Ovary (tissue), 9 donors: ENCODE data around the gene NECAB2. TPM values are rescaled to one million over a fixed set of nuclear protein-coding genes. Genes with fewer than 3 reads are reported as not detected.

Experiments
- DNase-seq, 5 donors: peaks; one replicate each; pipeline ENCODE4 v3.0.0-alpha.2; 2019 to 2020
- H3K27ac ChIP-seq, 2 donors: fragments of 200-600 bp; one replicate each; pipeline versions ENCODE4 v1.5.1 to v1.8.0; 2019 to 2022
- H3K27me3 ChIP-seq: fragments of 200-600 bp; one replicate; pipeline ENCODE4 v1.8.0; 2022
- H3K36me3 ChIP-seq: fragments of 200-600 bp; sonication (generic); one replicate; pipeline ENCODE4 v1.5.1; 2019
- H3K4me1 ChIP-seq: one replicate; pipeline ENCODE4 v1.8.1; 2013; ENCODE audit warnings: mild to moderate bottlenecking, moderate library complexity; ENCODE audit not compliant: insufficient read depth
- H3K4me3 ChIP-seq: fragments of 200-600 bp; sonication (generic); one replicate; pipeline ENCODE4 v1.5.1; 2017
- H3K9me3 ChIP-seq, 2 donors: fragments of 200-600 bp in 1 of 2; sonication (generic) in 1 of 2; one replicate each; pipeline versions ENCODE4 v1.5.1 to v1.8.1; 2013 to 2019; ENCODE audit warnings: mild to moderate bottlenecking in 1 of 2, moderate library complexity in 1 of 2
- EP300 ChIP-seq: sonication (generic); formaldehyde crosslinking; IDR thresholded peaks from one replicate; pipeline ENCODE4 v1.6.1; 2017; ENCODE audit warnings: antibody characterized with exemption
- POLR2A ChIP-seq: fragments of 450-650 bp; IDR thresholded peaks from one replicate; pipeline ENCODE4 v1.6.1; 2017; ENCODE audit warnings: antibody characterized with exemption, mild to moderate bottlenecking, moderate library complexity
- WGBS, 3 donors: extraction: QIAGEN DNeasy Blood & Tissue Kit in 1 of 3; methylation state at CpG; one replicate each; pipeline versions ENCODE4 v1.1.5 to v1.1.7; 2013 to 2017; 5-methylcytosine and 5-hydroxymethylcytosine counted together
- intact Hi-C, 4 donors: fragments of 100-400 bp; cut with DNase I; formaldehyde crosslinking; loops; one replicate each; pipeline versions ENCODE4 v1.11.0 to v1.15.1; 2022 to 2023
- polyA plus RNA-seq, 2 donors: library from polyadenylated mRNA; stranded (reverse); fragments of 200-250 nt in 1 of 2; fragments of 350-450 nt in 1 of 2; fragmentation: Illumina TruSeq in 1 of 2; extraction: RNeasy Lipid Tissue Mini Kit (QIAGEN cat#74804) in 1 of 2; gene quantifications; one replicate each; pipeline ENCODE4 v1.2.3, GENCODE V29; 2013 to 2014
- total RNA-seq, 7 donors: library from RNA; depleted of rRNA in 2 of 7; stranded (reverse); fragments of >200 nt in 2 of 7; fragmentation: NEBNext Ultra II Directional in 3 of 7; extraction: Animal tissue kit (Norgen Biotek cat#: 25700) in 3 of 7; gene quantifications; one replicate each; pipeline versions ENCODE4 v1.1.0 to v1.2.4, GENCODE V29; 2016 to 2023
- TF ChIP-seq, protein P1 (sequence below), 3 donors: fragments of 450-650 bp in 2 of 3; fragments of 200-600 bp in 1 of 3; IDR thresholded peaks; one replicate each; pipeline versions ENCODE4 v1.5.1 to v1.8.0; 2016 to 2022; ENCODE audit warnings: antibody characterized with exemption in 3 of 3, mild to moderate bottlenecking in 1 of 3
- donor health status: DM: no; HTN: no; CAD: no; lungs with moderate emphysema.
- donor health status: DM: no; HTN: no; CAD: no.
- donor health status: Bipolar disorder and iron deficiency.
- donor health status: DM: yes; HTN: yes; CAD: no.
- donor health status: DM: no; HTN: no; CAD: no.
- donor health status: DM: yes; HTN: yes; CAD: no.

Gene NECAB2
- total and polyA plus RNA-seq, 9 donors, result 0.20 to 1.6 (median 0.50) TPM; not detected in 4

DNA sequence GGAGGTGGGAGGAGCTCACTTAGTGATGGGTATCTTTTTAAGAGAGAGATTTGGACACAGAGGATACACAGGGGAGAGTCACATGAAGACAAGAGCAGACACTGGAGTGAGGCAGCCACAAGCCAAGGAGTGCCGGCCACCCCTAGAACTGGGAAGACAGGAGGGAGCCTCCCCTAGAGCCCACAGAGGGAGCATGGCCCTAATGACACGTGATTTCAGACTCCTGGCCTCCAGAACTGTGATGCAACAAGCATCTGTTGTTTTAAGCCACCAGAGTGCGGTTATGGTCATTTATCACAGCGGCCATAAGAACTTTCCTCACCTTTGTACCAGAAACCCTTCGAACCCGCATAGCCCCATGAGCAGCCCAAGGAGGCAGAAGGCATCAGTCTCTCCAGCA, 41.2 kb downstream of the NECAB2 start:
- Histone ChIP-seq H3K4me3 (no peak overlapping the region), H3K4me1 (no peaks in the 10 kb centered on the region), H3K36me3 (no peaks in the 10 kb centered on the region), H3K27me3 (no peaks in the 10 kb centered on the region), H3K9me3 (no peaks in the 10 kb centered on the region), H3K27ac (no peak overlapping the region)
- TF ChIP-seq EP300 (no peak), POLR2A (no peak)
- TF ChIP-seq, protein P1, sequence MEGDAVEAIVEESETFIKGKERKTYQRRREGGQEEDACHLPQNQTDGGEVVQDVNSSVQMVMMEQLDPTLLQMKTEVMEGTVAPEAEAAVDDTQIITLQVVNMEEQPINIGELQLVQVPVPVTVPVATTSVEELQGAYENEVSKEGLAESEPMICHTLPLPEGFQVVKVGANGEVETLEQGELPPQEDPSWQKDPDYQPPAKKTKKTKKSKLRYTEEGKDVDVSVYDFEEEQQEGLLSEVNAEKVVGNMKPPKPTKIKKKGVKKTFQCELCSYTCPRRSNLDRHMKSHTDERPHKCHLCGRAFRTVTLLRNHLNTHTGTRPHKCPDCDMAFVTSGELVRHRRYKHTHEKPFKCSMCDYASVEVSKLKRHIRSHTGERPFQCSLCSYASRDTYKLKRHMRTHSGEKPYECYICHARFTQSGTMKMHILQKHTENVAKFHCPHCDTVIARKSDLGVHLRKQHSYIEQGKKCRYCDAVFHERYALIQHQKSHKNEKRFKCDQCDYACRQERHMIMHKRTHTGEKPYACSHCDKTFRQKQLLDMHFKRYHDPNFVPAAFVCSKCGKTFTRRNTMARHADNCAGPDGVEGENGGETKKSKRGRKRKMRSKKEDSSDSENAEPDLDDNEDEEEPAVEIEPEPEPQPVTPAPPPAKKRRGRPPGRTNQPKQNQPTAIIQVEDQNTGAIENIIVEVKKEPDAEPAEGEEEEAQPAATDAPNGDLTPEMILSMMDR (IDR thresholded peaks at IDR 0.05), result no peak
- 87 to 92% (median 91%) methylated on average over 6 of the region's 6 CpGs for whole genome bisulfite sequencing, 3 donors
- DNase-seq, result no peak
- intact Hi-C loops, result no loop called here

DNA sequence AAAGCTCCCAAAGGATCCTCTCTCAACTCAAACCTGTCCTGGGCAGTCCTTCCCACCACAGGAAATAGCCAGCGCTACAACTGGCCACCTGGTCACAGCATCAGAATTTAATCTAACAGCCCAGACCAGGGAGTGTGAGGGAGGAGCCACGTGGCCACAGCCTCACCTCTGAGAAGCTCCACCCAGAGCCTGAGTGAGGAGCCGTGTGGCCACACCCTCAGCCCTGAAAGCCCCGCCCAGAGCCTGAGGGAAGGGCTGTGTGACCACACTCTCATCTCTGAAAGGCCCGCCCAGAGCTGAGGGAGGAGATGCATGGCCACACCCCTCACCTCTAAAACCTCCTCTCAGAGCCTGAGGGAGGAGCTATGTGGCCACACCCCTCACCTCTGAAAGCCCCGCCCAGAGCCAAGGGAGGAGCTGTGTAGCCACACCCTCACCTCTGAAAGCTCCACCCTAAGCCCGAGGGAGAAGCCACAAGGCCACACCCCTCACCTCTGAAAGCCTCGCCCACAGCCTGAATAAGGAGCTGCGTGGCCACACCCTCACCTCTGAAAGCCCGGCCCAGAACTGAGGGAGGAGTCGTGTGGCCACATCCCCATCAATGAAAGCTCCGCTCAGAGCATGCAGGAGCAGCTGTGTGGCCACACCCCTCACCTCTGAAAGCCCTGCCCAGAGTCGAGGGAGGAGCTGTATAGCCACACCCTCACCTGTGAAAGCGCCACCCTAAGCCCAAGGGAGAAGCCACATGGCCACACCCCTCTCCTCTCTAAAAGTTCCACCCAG, 45.9 kb downstream of the NECAB2 start:
- Histone ChIP-seq H3K36me3 (no peaks in the 10 kb centered on the region), H3K9me3 (no peaks in the 10 kb centered on the region), H3K4me1 (no peaks in the 10 kb centered on the region), H3K27ac (no peak overlapping the region), H3K4me3 (no peak overlapping the region), H3K27me3 (no peaks in the 10 kb centered on the region)
- WGBS, 3 donors, result 14 to 19% (median 18%) methylated on average over 14 of the region's 14 CpGs
- intact Hi-C loops, result no loop called here
- TF ChIP-seq EP300 (no peak), POLR2A (no peak)
- TF ChIP-seq, protein P1 (IDR thresholded peaks at IDR 0.05), result no peak
- no peak for DNase-seq

- H3K27ac ChIP-seq, result no peak overlapping the region
- intact Hi-C loops, result no loop called here
- no peak overlapping the region for H3K4me3 ChIP-seq
- 68 to 72% (median 70%) methylated on average over 14 of the region's 14 CpGs for WGBS, 3 donors
- H3K36me3 ChIP-seq, result no peaks in the 10 kb centered on the region
- H3K4me1 ChIP-seq, result no peaks in the 10 kb centered on the region
- no peaks in the 10 kb centered on the region for H3K9me3 ChIP-seq
- H3K27me3 ChIP-seq, result no peaks in the 10 kb centered on the region
- TF ChIP-seq POLR2A, result no peak
- TF ChIP-seq EP300, result no peak
- TF ChIP-seq, protein P1 (IDR thresholded peaks at IDR 0.05), result no peak
- DNase-seq, result no peak
Observed at GRCh38 chr16:84014570-84015327, 46.7 kb downstream of the NECAB2 start.

DNA sequence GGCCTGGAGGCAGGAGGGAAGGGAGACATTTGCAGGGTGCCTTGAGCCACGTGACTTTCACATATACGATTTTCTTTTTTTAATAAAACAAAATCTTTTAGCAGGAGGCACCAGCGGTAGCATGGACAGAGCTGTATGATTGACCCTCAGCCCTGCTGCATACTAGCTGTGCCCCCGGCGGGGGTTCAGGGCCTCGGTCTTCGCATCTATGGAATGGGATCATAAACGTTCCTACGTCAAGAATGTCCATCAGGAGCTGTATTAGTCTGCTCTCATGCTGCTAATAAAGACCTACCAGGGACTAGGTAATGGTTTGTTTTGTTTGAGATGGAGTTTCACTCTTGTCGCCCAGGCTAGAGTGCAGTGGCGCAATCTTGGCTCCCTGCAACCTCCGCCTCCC, 47.4 kb downstream of the NECAB2 start:
- 79 to 87% (median 80%) methylated on average over 12 of the region's 12 CpGs for WGBS, 3 donors
- TF ChIP-seq, protein P1 (IDR thresholded peaks at IDR 0.05), result no peak
- TF ChIP-seq POLR2A, result no peak
- no peak for TF ChIP-seq EP300

More for the DNA sequence above, 47.4 kb downstream of the NECAB2 start:
- no peak overlapping the region for H3K4me3 ChIP-seq
- no peaks in the 10 kb centered on the region for H3K27me3 ChIP-seq
- no peak for DNase-seq
- no peaks in the 10 kb centered on the region for H3K4me1 ChIP-seq
- H3K9me3 ChIP-seq, result no peaks in the 10 kb centered on the region
- H3K36me3 ChIP-seq, result no peaks in the 10 kb centered on the region
- intact Hi-C loops, result no loop called here
- H3K27ac ChIP-seq, result no peak overlapping the region
